ENCODE data around the gene MN1. TPM values are rescaled to one million over a fixed set of nuclear protein-coding genes. Genes with fewer than 3 reads are reported as not detected.

Gene MN1
- total RNA-seq, 3 donors from 2014 or later: 2.0 to 4.7 (median 3.2) TPM

- H3K9me3 ChIP-seq: no peaks in the 10 kb centered on the region
- TF ChIP-seq, protein P1, sequence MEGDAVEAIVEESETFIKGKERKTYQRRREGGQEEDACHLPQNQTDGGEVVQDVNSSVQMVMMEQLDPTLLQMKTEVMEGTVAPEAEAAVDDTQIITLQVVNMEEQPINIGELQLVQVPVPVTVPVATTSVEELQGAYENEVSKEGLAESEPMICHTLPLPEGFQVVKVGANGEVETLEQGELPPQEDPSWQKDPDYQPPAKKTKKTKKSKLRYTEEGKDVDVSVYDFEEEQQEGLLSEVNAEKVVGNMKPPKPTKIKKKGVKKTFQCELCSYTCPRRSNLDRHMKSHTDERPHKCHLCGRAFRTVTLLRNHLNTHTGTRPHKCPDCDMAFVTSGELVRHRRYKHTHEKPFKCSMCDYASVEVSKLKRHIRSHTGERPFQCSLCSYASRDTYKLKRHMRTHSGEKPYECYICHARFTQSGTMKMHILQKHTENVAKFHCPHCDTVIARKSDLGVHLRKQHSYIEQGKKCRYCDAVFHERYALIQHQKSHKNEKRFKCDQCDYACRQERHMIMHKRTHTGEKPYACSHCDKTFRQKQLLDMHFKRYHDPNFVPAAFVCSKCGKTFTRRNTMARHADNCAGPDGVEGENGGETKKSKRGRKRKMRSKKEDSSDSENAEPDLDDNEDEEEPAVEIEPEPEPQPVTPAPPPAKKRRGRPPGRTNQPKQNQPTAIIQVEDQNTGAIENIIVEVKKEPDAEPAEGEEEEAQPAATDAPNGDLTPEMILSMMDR (IDR thresholded peaks at IDR 0.05): no peak
- TF ChIP-seq POLR2AphosphoS5 (IDR thresholded peaks at IDR 0.05) (no peak), POLR2A (IDR thresholded peaks at IDR 0.05) (no peak)
- no peaks in the 10 kb centered on the region for H3K36me3 ChIP-seq
- DNase-seq (ENCODE audit: low spot score in 2 of 2): no peak
- H3K4me1 ChIP-seq: peaks cover 0 to 4% of the 10 kb centered on the region in 2 donors
- no peak overlapping the region for H3K27ac ChIP-seq
- intact Hi-C loops (cut with DNase I; ENCODE audit: low total_unique reads): no loop called here
- no peak overlapping the region for H3K4me3 ChIP-seq
- H3K27me3 ChIP-seq: no peaks in the 10 kb centered on the region
Observed at GRCh38 chr22:27809226-27809603, 7.7 kb upstream of the MN1 start.

GRCh38 chr22:27808451-27809225, 7.1 kb upstream of the MN1 start:
- Histone ChIP-seq H3K4me1 (peaks cover 0 to 4% of the 10 kb centered on the region in 2 donors), H3K36me3 (no peaks in the 10 kb centered on the region), H3K27me3 (no peaks in the 10 kb centered on the region), H3K27ac (no peak overlapping the region), H3K4me3 (no peak overlapping the region), H3K9me3 (no peaks in the 10 kb centered on the region)
- TF ChIP-seq, protein P1 (IDR thresholded peaks at IDR 0.05): no peak
- TF ChIP-seq POLR2A (IDR thresholded peaks at IDR 0.05) (no peak), POLR2AphosphoS5 (IDR thresholded peaks at IDR 0.05) (no peak)
- intact Hi-C loops (cut with DNase I; ENCODE audit: low total_unique reads): no loop called here
- no peak for DNase-seq (ENCODE audit: low spot score in 2 of 2)

DNA sequence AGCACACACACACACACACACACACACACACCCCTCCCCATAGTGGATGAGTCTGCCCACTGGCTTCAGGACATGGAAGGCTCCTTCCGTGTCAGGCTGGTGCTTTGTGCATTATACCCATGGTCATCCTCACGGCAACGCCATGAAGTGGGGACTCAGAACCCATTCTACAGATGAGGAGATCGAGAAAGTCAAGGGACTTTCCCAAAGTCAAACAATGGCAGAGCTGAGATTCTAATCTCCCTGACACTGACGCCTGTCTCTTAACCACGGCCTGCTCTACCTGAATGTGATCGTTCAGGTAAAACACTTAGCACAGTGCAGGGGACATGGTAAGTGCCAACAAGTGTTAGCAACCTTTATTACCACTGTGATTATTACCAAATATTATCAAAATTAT, 4.3 kb upstream of the MN1 start:
- no peak for TF ChIP-seq POLR2AphosphoS5 (IDR thresholded peaks at IDR 0.05)
- no peak for TF ChIP-seq POLR2A (IDR thresholded peaks at IDR 0.05)
- TF ChIP-seq, protein P1 (IDR thresholded peaks at IDR 0.05): no peak
- DNase-seq (ENCODE audit: low spot score in 2 of 2): no peak
- intact Hi-C loops (cut with DNase I; ENCODE audit: low total_unique reads): no loop called here
- no peaks in the 10 kb centered on the region for H3K9me3 ChIP-seq
- no peak overlapping the region for H3K4me3 ChIP-seq
- H3K27ac ChIP-seq: no peak overlapping the region
- H3K27me3 ChIP-seq: peaks cover 0 to 2% of the 10 kb centered on the region in 2 donors
- H3K36me3 ChIP-seq: no peaks in the 10 kb centered on the region
- peaks cover 0 to 4% of the 10 kb centered on the region in 2 donors for H3K4me1 ChIP-seq

GRCh38 chr22:27804470-27805297, 3.1 kb upstream of the MN1 start:
- intact Hi-C loops (cut with DNase I; ENCODE audit: low total_unique reads): no loop called here
- Histone ChIP-seq H3K4me3 (no peak overlapping the region), H3K9me3 (no peaks in the 10 kb centered on the region), H3K36me3 (no peaks in the 10 kb centered on the region), H3K27ac (no peak overlapping the region), H3K4me1 (peaks cover 0 to 4% of the 10 kb centered on the region in 2 donors), H3K27me3 (peaks cover 0 to 12% of the 10 kb centered on the region in 2 donors)
- DNase-seq (ENCODE audit: low spot score in 2 of 2): no peak
- no peak for TF ChIP-seq POLR2AphosphoS5 (IDR thresholded peaks at IDR 0.05)
- TF ChIP-seq, protein P1 (IDR thresholded peaks at IDR 0.05): peak in 2 of 3 donors; percentile 23 to 55
- TF ChIP-seq POLR2A (IDR thresholded peaks at IDR 0.05): no peak

All from breast epithelium (tissue), 4 donors.